HG03558 (cell line): Measurements from ENCODE around the gene MRPS33.

Experiments used
- ATAC-seq: cut with Tn5 transposase; IDR thresholded peaks from one replicate; pipeline ENCODE4 v1.9.1; 2021; ENCODE audit warnings: moderate number of reproducible peaks; ENCODE audit not compliant: unreplicated experiment; ENCODE audit errors: extremely low read depth

The MRPS33 gene

GRCh38 chr7:141012696-141013344 is 1.9 kb downstream of the MRPS33 start:
- no peak for ATAC-seq

GRCh38 chr7:141012044-141012685 is 2.6 kb downstream of the MRPS33 start:
- ATAC-seq, result peak; percentile 27

- ATAC-seq, result no peak
Observed at GRCh38 chr7:141011443-141011842, 3.3 kb downstream of the MRPS33 start.

- no peak for ATAC-seq
Observed at GRCh38 chr7:141003172-141004065, 11.3 kb downstream of the MRPS33 start.

GRCh38 chr7:141001546-141001945 is 13.2 kb downstream of the MRPS33 start:
- ATAC-seq, result no peak

GRCh38 chr7:141001122-141001521 is 13.6 kb downstream of the MRPS33 start:
- ATAC-seq, result no peak

- ATAC-seq, result no peak
Observed at GRCh38 chr7:140998715-140999114, 16.0 kb downstream of the MRPS33 start.

- no peak for ATAC-seq
Observed at GRCh38 chr7:140992422-140992821, 22.3 kb downstream of the MRPS33 start.

- no peak for ATAC-seq
Observed at GRCh38 chr7:140990193-140990962, 24.4 kb downstream of the MRPS33 start.

- no peak for ATAC-seq
Observed at GRCh38 chr7:140989068-140989467, 25.7 kb downstream of the MRPS33 start.

- ATAC-seq, result no peak
Observed at GRCh38 chr7:140983802-140984201, 30.9 kb downstream of the MRPS33 start.

GRCh38 chr7:140982508-140982907 is 32.2 kb downstream of the MRPS33 start:
- ATAC-seq, result no peak

- no peak for ATAC-seq
Observed at GRCh38 chr7:140981951-140982350, 32.8 kb downstream of the MRPS33 start.

- no peak for ATAC-seq
Observed at GRCh38 chr7:140977741-140978140, 37.0 kb downstream of the MRPS33 start.

- no peak for ATAC-seq
Observed at GRCh38 chr7:140972876-140973829, 41.6 kb downstream of the MRPS33 start.

GRCh38 chr7:140972344-140972743 is 42.4 kb downstream of the MRPS33 start:
- no peak for ATAC-seq

- ATAC-seq, result no peak
Observed at GRCh38 chr7:140967438-140967837, 47.3 kb downstream of the MRPS33 start.

GRCh38 chr7:140966561-140967233 is 48.1 kb downstream of the MRPS33 start:
- no peak for ATAC-seq

GRCh38 chr7:140961117-140961516 is 53.6 kb downstream of the MRPS33 start:
- no peak for ATAC-seq
